SK-N-SH (cell line): ENCODE measurements around the gene LIMK1.

Experiments
- GATA2 ChIP-seq: sonication (generic); formaldehyde crosslinking; IDR thresholded peaks from 2 replicates; pipeline ENCODE4 v1.5.0; 2020; ENCODE audit warnings: mild to moderate bottlenecking, missing genetic modification reagents
- JUND ChIP-seq: IDR thresholded peaks from 2 replicates; pipeline ENCODE4 v1.4.0; 2012
- MXI1 ChIP-seq: IDR thresholded peaks from 2 replicates; pipeline ENCODE4 v1.6.1; 2012; ENCODE audit warnings: mild to moderate bottlenecking, low read depth, low read length, improper control_type of control experiment
- SIN3A ChIP-seq: IDR thresholded peaks from 2 replicates; pipeline ENCODE4 v1.6.1; 2012; ENCODE audit warnings: low read depth, mild to moderate bottlenecking, low read length, moderate library complexity, borderline replicate concordance

DNA sequence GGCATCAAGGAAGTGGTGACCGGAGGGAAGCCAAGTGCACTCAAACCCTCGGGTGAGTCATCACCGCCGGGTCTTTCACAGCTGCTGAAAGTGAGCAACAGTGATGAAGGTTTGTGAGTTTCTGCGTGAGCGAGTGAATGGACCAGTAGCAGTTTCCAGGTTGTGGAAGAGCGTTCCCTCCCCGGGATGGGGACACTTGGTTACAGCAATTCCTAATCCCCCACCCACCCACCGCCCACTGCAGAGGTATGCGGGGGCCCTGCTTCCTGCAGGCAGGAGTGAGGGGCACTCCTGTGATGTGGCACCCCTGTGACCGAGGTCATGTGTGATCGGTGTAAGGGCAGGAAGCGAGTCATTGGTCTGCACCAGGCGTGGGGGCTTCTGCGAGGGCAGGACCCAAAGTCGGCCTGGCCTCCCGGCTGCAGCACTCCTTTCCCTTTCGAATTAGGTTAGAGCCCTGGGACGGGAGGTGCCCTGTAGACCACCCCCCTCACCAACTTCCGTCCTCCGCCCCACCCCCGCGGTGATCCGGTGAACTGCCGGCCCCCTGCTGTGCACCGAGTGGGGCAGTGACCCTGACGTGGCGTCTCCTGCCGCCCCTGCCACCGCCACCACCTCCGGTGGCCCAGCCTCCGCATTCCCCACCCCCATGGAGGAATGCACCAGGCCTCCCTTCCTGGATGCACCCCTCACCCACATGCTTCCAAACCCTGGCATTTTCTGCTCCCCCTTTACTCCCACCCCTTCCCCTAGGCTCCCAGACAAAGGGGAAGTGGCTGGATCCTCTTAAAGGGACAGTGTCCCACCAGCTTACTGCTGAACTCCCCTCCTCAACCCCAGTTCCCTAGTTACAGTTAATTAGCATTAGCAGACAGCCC is 10.9 kb downstream of the LIMK1 start:
- TF ChIP-seq JUND (peak; percentile 97), MXI1 (peak; percentile 56), SIN3A (peak; percentile 87), GATA2 (CRISPR knock-in tag) (no peak)
